NCI-H1105 (cell line): ENCODE data around the gene HIC1.
A peak's percentile ranks its signal among the peaks of the same experiment; 100 is the strongest.

ENCODE experiments used
- DNase-seq: peaks from one replicate; lab custom pipeline; 2025; lab: John Stamatoyannopoulos, UW

HIC1 gene

GRCh38 chr17:2077040-2077439 is 22.1 kb downstream of the HIC1 start:
- DNase-seq, result no peak

- no peak for DNase-seq
These were observed 26.7 kb downstream of the HIC1 start for GRCh38 chr17:2081564-2081963.

GRCh38 chr17:2082003-2082781 is 27.3 kb downstream of the HIC1 start:
- DNase-seq, result no peak

GRCh38 chr17:2083613-2084035 is 28.7 kb downstream of the HIC1 start:
- no peak for DNase-seq

DNA sequence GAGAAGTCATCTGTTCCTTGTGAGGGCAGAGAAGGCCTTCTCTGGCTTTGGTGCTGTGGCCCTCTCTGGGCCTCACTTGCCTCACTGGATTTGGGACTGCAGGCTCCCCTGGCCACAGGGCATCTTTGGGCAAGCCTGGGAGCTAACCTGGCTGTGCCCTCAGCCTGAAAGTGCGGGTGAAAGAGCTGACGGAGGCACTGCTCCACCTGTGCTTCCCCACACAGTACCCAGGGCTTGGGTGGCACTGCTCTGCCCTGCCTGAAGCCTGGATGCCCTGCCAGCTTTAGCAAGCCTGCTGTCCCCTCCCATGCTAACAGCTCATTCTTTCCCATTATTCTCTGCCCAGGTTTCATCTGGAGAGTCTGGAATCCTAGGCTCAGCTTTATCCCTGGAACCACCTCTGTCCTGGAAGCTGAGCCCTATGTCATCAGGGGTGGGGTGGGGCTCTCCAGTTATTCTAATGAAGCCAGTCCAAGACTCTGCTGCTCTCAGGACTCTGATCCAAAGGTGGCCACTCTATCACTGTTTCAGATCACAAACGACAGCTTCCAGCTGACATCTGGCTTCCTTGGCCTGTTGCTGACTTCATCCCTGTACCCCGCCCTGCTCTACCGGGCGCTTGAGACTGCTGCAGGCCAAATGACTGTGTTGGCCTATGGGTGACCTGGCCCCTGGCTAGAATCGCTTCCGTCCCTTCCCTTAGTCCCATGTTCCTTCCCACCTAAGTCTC is 29.3 kb downstream of the HIC1 start:
- no peak for DNase-seq

DNA sequence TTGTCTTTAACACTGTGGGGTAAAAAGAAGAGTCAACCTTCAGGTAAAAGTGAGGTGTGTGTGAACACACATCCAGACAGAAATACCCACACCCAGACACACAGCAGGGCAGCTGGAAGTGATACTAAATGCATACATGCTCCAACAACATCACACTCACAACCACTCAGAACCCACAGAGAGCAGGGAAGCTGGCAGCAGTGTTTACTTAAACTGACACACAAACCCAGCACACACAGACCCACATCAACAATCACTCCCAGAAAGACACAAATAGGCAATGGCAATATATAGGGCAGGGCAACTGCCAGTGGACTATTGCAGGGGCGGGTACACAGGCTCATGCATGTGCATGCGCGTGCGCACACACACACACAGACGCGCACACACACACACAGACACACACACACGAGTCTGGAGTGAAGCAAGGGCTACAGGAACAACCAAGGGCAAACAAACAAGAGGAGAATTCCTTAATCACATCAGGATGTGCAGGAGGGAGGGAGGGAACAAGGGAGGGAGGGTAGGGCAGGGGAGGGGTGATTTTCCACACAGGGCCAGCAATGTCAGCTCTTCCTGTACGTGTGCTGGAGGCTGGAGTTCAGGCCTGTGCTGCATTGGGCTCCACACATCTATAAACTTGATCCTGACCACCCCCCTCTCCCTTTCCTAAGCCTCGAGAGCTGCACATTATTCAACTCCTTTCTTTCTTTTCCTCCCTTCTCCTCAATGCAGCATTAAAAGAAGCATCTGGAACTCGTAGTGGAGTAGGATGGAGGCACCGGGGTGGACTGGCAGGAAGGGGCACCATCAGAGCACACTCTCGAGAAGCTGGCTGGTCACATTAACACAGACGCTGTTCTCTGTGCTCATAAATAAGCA is 30.1 kb downstream of the HIC1 start:
- no peak for DNase-seq

DNA sequence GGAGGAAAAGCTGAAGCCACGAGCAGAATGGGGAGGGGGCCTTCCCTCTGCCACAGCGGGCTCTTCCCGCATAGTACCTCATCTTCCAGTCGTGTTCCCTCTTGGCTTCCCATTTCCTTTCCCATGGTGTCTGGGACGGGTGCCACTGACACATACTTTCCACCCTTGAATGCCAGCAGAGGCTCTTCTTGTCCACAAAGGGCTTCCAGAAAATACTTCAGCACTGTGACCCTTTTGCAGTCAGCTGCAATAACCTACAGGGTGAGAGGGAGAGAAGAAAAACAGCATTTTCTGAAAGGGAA is 30.7 kb downstream of the HIC1 start:
- no peak for DNase-seq

- no peak for DNase-seq
These were observed 31.4 kb downstream of the HIC1 start for GRCh38 chr17:2086306-2086705.

GRCh38 chr17:2087597-2088211 is 32.8 kb downstream of the HIC1 start:
- no peak for DNase-seq

- no peak for DNase-seq
These were observed 34.1 kb downstream of the HIC1 start for GRCh38 chr17:2089021-2089422.

DNA sequence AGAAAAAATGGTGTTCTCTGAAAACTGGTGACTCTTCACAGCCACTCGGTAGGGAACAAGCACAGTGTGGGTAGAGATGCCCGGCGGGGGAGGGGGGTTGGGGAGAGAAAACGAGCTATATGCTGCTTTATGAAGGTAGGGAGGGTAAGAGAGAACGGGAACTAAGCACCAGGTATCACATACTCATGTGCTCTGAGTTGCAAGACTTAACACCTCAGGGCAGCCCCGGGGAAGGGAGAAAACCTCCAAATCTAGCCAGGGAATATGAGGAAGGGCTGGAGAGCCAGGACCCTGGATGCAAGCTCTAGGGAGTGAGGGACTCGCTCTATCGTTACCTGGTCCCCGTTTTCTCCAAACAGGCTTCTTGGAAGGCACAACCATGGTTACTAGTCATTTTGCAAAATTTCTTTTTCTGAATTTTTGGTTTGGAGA is 35.3 kb downstream of the HIC1 start:
- DNase-seq, result no peak

DNA sequence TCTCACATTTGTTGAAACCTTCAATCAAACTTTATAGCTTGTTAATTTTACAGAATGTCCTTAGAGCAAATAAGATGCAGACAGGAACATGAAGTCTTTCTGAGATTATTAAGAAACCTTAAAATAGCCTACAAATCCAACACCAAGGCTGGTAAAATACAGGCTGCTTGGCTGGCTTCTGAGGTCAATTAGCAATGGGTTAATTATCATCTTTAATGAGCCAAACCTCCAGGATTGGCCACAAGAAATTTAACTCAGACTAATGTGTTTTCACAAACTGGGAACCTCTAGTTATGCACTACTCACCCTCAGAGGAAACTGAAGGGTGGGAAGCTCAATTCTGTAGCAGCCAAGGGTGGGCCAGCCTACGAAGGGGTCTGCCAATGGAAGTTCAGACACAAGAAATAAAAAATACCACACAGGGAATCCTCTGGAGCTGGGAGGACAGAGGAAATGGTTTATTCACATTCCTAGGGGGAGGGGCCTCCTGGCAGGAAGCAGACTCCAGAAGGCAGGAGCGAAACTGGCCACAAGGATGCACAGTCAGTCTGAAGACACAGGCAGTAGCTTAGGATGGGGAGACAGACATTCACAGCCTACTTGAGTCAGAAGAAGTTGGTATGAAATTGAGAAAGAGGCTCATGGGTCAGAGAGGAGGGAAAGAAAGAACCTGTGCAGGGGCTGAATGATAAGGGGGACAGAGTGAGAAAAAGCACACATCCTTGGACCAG is 36.1 kb downstream of the HIC1 start:
- DNase-seq, result no peak

DNA sequence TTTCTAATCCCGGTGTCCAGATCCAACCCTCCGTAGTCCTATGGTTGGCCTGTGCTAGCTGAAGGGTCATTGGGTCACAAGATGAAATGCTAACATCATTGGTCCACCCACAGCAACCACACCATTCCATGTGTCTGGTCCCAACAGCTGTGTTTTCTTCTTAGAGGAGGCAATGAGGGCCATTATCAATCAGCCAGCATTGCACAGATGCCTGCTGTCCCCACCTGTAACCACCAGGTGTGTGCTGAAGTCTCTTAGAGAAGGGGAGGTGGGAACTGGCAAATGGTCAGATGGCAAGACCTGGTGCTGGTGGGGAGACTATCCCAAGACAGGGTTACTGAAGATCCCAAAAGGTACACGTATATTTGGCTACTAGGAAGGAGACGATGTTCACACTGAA is 37.4 kb downstream of the HIC1 start:
- DNase-seq, result no peak

- no peak for DNase-seq
These were observed 38.4 kb downstream of the HIC1 start for GRCh38 chr17:2093349-2093748.

- DNase-seq, result no peak
These were observed 40.1 kb downstream of the HIC1 start for GRCh38 chr17:2094891-2095535.

- DNase-seq, result no peak
These were observed 40.6 kb downstream of the HIC1 start for GRCh38 chr17:2095536-2095910.

GRCh38 chr17:2101448-2102257 is 46.8 kb downstream of the HIC1 start:
- DNase-seq, result peak; percentile 80

- no peak for DNase-seq
These were observed 48.3 kb downstream of the HIC1 start for GRCh38 chr17:2102931-2103809.

GRCh38 chr17:2105663-2106062 is 50.8 kb downstream of the HIC1 start:
- DNase-seq, result no peak
